SK-N-SH treated with all-trans-retinoic acid at 6 μM for 48 hours (cell line): Measurements from ENCODE around the gene DCP2.

Experiments used
- ARNTL ChIP-seq: fragments of 450-650 bp; formaldehyde crosslinking; IDR thresholded peaks from 2 replicates; pipeline ENCODE4 v1.5.0; 2020; ENCODE audit warnings: low read depth, mild to moderate bottlenecking, moderate library complexity, borderline replicate concordance
- CSRNP3 ChIP-seq: fragments of 250-450 bp; sonication (Bioruptor Pico); IDR thresholded peaks from 2 replicates; pipeline ENCODE4 v1.5.1; 2021; ENCODE audit warnings: mild to moderate bottlenecking, moderate library complexity
- ESRRG ChIP-seq: fragments of 250-450 bp; sonication (Bioruptor Pico); IDR thresholded peaks from 2 replicates; pipeline ENCODE4 v1.6.1; 2021; ENCODE audit warnings: mild to moderate bottlenecking
- ZFP3 ChIP-seq: fragments of 250-450 bp; sonication (Bioruptor Pico); IDR thresholded peaks from 2 replicates; pipeline ENCODE4 v1.5.0; 2020; ENCODE audit warnings: mild to moderate bottlenecking, moderate library complexity
- ZNF8 ChIP-seq: fragments of 450-650 bp; formaldehyde crosslinking; IDR thresholded peaks from 2 replicates; pipeline ENCODE4 v1.5.0; 2020; ENCODE audit warnings: mild to moderate bottlenecking, moderate library complexity

GRCh38 chr5:113029614-113030013 lies 53.0 kb downstream of the DCP2 start:
- no peak for TF ChIP-seq ESRRG (CRISPR knock-in tag)
- no peak for TF ChIP-seq ZFP3 (CRISPR knock-in tag)
- no peak for TF ChIP-seq ZNF8
- no peak for TF ChIP-seq CSRNP3 (CRISPR knock-in tag)
- no peak for TF ChIP-seq ARNTL (CRISPR knock-in tag)
